Peyer's patch (tissue), 4 donors: Measurements from ENCODE around the gene NGFR. TPM values are rescaled to one million over a fixed set of nuclear protein-coding genes. Genes with fewer than 3 reads are reported as not detected.

ENCODE experiments used
- DNase-seq, 3 donors: peaks; one replicate each; pipeline ENCODE4 v3.0.0-alpha.2; 2017 to 2019
- H3K27ac ChIP-seq, 4 donors: fragments of 200-600 bp; sonication (generic); one replicate each; pipeline ENCODE4 v1.5.1; 2016 to 2019
- H3K27me3 ChIP-seq, 2 donors: fragments of 200-600 bp; sonication (generic); one replicate each; pipeline ENCODE4 v1.5.1; 2019
- H3K36me3 ChIP-seq, 3 donors: fragments of 200-600 bp; sonication (generic); one replicate each; pipeline ENCODE4 v1.5.1; 2016 to 2019
- H3K4me1 ChIP-seq, 4 donors: fragments of 200-600 bp; sonication (generic); one replicate each; pipeline ENCODE4 v1.5.1; 2016 to 2019
- H3K4me3 ChIP-seq, 4 donors: fragments of 200-600 bp; sonication (generic); 1 replicate in 3 of 4; 2 replicates in 1 of 4; pipeline ENCODE4 v1.5.1; 2016 to 2019; ENCODE audit warnings: mild to moderate bottlenecking in 1 of 4
- H3K9me3 ChIP-seq, 4 donors: fragments of 200-600 bp; sonication (generic); one replicate each; pipeline ENCODE4 v1.5.1; 2016 to 2019; ENCODE audit warnings: mild to moderate bottlenecking in 1 of 4
- CTCF ChIP-seq, 6 experiments: fragments of 450-650 bp in 4 of 6; fragments of 200-600 bp in 2 of 6; sonication (generic) in 1 of 6; IDR thresholded peaks; one replicate each; pipeline ENCODE4 v1.5.1; 2017 to 2019; ENCODE audit warnings: antibody characterized with exemption in 6 of 6, mild to moderate bottlenecking in 3 of 6, moderate library complexity in 1 of 6
- POLR2A ChIP-seq, 2 donors: fragments of 450-650 bp; IDR thresholded peaks; one replicate each; pipeline ENCODE4 v1.5.1; 2017; ENCODE audit warnings: antibody characterized with exemption in 2 of 2, mild to moderate bottlenecking in 2 of 2, moderate library complexity in 2 of 2
- total RNA-seq, 4 donors: library from RNA; depleted of rRNA; stranded (reverse); fragments of >200 nt; gene quantifications; one replicate each; pipeline ENCODE4 v1.1.0, GENCODE V29; 2016

The NGFR gene
- total RNA-seq, 4 donors from 2014 or later, result 0.70 to 1.9 (median 1.5) TPM; not detected in 1

GRCh38 chr17:49482144-49482817 is 12.8 kb upstream of the NGFR start:
- DNase-seq, result no peak
- Histone ChIP-seq H3K27ac (no peak overlapping the region), H3K27me3 (no peaks in the 10 kb centered on the region), H3K36me3 (no peaks in the 10 kb centered on the region), H3K4me1 (no peaks in the 10 kb centered on the region), H3K9me3 (no peaks in the 10 kb centered on the region), H3K4me3 (no peak overlapping the region)
- TF ChIP-seq POLR2A (IDR thresholded peaks at IDR 0.05) (no peak), CTCF (IDR thresholded peaks at IDR 0.05) (no peak)

GRCh38 chr17:49483599-49484509 is 11.2 kb upstream of the NGFR start:
- Histone ChIP-seq H3K27me3 (no peaks in the 10 kb centered on the region), H3K4me3 (no peak overlapping the region), H3K4me1 (no peaks in the 10 kb centered on the region), H3K27ac (no peak overlapping the region), H3K36me3 (no peaks in the 10 kb centered on the region), H3K9me3 (no peaks in the 10 kb centered on the region)
- no peak for DNase-seq
- no peak for TF ChIP-seq CTCF (IDR thresholded peaks at IDR 0.05)
- no peak for TF ChIP-seq POLR2A (IDR thresholded peaks at IDR 0.05)

- H3K27me3 ChIP-seq, result no peaks in the 10 kb centered on the region
- no peaks in the 10 kb centered on the region for H3K36me3 ChIP-seq
Measured at GRCh38 chr17:49484588-49484987, 10.5 kb upstream of the NGFR start.

GRCh38 chr17:49486012-49486641 is 9.0 kb upstream of the NGFR start:
- H3K4me1 ChIP-seq, result no peaks in the 10 kb centered on the region
- no peak overlapping the region for H3K27ac ChIP-seq
- H3K36me3 ChIP-seq, result no peaks in the 10 kb centered on the region
- no peak for DNase-seq
- TF ChIP-seq POLR2A (IDR thresholded peaks at IDR 0.05) (no peak), CTCF (IDR thresholded peaks at IDR 0.05) (no peak)
- no peak overlapping the region for H3K4me3 ChIP-seq
- no peaks in the 10 kb centered on the region for H3K27me3 ChIP-seq
- H3K9me3 ChIP-seq, result no peaks in the 10 kb centered on the region

More at GRCh38 chr17:49484588-49484987, 10.5 kb upstream of the NGFR start:
- Histone ChIP-seq H3K9me3 (no peaks in the 10 kb centered on the region), H3K4me1 (no peaks in the 10 kb centered on the region), H3K27ac (no peak overlapping the region), H3K4me3 (no peak overlapping the region)
- TF ChIP-seq POLR2A (IDR thresholded peaks at IDR 0.05), result no peak
- no peak for TF ChIP-seq CTCF (IDR thresholded peaks at IDR 0.05)
- DNase-seq, result no peak

GRCh38 chr17:49487183-49487582 is 7.9 kb upstream of the NGFR start:
- Histone ChIP-seq H3K4me3 (no peak overlapping the region), H3K27me3 (no peaks in the 10 kb centered on the region), H3K36me3 (no peaks in the 10 kb centered on the region), H3K27ac (no peak overlapping the region), H3K4me1 (no peaks in the 10 kb centered on the region), H3K9me3 (no peaks in the 10 kb centered on the region)
- TF ChIP-seq CTCF (IDR thresholded peaks at IDR 0.05) (no peak), POLR2A (IDR thresholded peaks at IDR 0.05) (no peak)
- no peak for DNase-seq
